HG02870 (cell line): ENCODE measurements around the gene DUOX1.

Experiments
- ATAC-seq: cut with Tn5 transposase; IDR thresholded peaks from one replicate; pipeline ENCODE4 v1.9.1; 2021; ENCODE audit warnings: mild to moderate bottlenecking, moderate library complexity; ENCODE audit not compliant: unreplicated experiment

DUOX1 gene

DNA sequence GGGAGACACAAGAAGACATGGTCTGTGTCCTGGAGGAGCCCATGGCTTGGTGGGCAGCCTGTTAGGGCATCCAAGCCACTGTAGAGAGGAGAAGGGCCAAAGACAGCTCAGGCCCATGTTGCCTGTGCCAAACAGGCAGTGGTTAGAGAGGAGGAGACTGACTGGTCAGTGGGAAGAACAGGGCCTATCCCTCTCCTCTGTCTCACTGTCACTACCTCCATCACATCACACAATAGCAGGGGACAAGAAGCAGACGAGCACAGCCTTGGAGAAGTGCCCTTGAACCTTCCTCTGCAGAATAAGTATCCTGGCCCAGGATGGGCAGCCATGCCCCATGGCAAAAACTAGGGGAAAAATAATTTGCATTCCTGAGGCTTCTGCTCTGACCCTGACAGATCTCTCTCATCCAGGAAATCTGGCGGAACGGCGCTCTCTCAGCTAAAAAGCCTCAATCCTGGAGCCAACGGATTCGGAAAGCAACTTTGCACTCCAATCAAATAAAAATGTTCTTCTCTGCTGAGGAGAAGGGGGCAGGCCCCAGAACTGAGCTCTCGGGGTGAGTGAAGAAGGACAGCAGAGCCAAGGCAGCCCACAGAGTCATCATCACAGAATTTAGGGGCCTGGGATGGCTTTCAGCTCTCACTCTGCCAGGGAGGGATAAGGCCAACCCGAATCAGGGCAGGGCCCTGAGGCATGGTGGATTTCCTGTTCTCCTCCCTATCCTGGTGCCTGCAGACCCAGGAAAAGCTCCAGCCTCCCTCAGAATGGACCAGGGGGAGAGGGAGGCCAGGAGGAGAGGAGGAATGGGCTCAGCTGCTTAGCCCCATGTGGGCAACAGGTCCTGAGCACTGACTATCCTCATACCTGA, 56.3 kb downstream of the DUOX1 start:
- no peak for ATAC-seq

DNA sequence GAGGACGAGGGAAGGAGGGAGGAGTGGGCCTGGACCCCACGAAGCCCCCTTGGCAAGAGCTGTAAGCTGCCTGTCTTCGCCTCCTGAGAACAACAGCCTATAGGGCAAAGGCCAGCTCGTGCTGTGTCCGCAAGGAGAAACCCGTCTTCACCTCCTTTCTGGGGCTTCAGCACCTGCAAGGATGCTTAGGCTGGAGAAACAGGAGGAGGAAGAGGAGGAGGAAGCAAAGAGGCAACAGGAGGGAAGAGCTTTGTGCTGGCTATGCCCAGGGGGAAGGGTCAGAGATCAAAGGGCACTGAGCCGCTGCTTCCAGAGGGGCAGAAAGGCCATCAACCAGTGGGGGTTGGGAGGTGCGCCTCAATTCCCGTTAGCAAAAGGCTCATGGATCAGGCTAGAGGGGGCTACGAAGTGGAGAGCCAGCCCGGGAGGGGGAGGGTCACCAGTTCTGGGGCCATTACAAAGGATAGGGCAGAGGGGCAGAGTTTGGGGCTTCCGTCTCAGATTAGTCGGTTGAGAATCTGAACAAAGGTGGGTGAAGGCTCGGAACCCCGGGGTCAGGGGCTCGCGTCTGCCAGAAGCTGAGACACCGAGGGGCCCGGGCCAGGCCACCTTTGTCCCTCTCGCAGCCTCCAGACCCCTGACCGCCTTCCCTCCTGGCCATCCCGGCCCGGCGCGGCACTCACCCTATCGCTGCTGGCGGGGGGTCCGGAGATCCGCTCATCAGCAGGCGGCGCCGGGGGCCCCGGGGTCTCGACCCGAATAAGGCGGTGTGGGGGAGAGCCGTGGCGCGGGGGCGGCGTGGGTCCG, 57.2 kb downstream of the DUOX1 start:
- no peak for ATAC-seq

DNA sequence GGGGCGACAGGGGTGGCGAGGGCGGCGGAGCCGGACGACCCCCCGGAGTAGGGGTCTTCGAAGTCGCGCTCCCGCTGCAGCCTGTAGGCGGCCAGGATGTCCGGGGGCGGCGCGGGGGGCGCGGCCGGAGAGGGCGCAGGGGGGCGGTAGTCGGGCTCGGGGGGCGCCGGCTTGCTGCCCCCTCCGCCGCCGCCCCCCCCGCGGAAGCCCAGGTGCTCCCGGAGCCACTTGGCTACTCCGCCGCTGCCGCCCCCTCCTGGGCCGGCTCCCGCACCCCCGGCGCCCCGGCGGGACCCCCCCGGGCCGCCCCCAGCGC, 57.7 kb downstream of the DUOX1 start:
- ATAC-seq: no peak

DNA sequence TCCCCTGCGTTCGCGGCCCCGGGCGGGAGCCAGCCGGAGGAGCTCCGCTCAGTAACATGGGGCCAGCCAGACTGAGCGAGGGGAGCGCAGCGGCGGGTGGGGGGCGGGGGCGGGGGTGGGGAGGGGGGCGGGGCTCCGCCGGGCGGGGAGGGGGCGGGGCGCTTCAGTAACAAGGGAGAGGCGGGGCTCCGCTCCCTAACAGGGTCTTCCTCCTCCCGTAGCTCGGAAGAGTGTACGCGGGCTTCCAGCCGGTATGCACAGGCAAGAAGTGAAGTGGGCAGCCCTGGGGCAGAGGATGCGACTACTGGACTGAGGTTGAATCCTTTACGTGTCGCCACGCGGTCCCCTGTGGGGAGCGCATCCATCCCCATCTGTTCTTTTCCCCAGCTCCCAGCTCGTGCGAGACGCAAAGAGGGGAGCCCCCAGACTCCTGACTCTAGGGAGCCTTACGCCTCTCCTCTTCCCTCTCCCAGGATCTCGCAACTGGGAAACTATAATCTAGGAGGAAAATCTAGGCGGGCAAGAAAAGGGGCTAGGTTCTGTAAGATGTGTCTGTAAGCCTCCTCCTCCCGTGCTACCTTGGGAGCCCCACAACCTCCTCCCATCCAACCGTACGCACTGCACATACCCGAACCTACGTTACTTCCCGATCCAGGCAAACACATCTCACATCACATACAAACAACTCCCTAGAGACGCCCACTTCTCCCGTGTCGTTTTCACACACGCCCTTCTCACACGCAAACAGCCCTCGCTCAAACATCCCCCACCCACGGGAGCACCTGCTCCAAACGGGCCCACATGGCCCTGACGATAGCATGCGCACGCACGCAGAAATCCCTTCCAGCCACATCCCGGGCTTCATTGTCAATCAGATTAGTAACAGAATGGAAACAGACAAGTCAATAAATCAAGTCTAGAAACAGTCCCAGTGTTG, 58.4 kb downstream of the DUOX1 start, which contains the start of gene SHF:
SHF (minus strand) TSS at position 73 of the 937 bp plus-strand sequence; CDS start at position 58, 15 bp downstream.
- peak; percentile 49 for ATAC-seq

DNA sequence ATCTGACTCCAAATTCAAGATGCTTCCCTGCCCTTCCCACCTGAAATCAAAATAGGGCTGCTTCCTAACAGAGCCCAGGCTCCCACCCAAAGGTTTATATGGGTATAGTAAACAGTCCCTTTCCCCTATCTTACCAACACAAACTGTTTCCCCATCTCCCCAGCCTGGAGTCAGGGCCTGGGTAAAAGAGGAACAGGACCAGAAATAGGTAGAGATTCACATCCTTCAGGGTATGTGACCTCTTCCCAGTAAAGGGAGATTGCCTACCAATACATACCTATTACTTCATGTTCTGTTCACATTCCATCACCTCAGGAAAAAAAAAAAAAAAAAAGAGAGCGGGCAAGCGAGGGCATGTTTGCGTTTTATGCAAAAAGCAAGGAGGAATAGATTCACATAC, 67.7 kb downstream of the DUOX1 start:
- no peak for ATAC-seq

DNA sequence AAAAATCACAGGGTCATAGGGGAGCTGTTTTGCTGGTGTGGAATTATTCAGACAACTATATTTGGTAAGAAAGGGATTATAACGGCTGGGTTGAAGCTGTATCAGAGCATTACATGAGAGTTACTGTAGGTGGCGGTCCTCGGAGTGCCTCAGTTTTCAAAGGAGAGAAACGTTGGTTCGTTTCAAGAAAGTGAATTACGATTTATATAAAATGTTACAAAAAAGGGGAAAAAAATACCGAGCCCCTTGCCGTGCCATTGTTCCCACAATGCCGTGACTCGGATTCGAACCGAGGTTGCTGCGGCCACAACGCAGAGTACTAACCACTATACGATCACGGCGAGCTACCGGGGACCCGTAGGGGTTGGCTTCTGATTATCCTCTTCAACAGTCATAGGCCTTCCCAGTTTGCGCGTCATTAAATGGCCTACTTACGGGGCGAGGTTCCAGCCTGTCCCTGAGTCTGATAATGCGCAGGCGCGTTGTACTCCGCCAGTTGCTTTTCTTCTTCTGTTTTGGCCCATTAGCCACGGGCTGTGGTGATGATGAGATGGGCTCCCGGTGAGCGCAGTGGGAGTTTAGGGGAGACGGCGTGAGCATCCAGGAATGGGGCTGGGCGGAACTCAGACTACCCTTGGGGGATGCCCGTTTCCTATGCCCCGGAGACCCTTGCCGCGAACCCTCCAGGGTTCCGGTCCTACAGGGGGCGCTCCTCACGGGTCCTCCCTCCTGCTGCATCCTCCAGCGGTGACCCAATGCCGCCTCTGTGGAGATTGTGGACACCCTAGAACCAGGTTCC, 68.7 kb downstream of the DUOX1 start:
- ATAC-seq: peak; percentile 45

DNA sequence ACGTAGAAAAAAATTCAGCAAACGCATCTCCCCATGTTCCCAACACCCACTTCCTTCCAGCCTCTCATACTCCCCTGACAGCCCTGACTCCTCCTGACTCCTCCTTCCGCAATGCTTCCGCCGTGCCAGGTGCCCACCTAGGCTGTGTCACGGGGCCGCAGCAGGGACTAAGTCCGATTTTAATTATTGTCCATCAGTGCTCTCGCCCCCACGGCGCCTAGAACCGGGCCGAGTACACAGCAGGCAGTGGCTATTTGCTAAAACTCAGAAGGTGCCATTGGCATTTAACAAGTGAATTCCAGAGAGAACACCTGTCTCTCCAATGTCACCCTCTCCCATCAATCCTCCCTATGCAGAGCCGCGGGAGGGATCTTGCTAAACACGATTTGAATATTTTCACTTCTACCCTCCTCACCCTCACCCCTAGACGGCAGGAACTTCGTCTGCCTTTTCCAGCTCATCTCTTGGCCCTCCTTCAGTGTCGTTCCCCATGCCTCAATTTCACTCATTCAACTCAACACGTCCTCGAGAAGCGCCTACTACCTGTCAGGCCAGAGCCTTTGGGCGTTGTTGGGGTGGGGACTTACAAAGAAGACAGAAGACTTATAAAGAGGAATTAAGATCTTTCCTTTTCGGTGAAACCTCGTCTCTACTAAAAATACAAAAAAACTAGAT, 69.5 kb downstream of the DUOX1 start:
- ATAC-seq: peak; percentile 9

DNA sequence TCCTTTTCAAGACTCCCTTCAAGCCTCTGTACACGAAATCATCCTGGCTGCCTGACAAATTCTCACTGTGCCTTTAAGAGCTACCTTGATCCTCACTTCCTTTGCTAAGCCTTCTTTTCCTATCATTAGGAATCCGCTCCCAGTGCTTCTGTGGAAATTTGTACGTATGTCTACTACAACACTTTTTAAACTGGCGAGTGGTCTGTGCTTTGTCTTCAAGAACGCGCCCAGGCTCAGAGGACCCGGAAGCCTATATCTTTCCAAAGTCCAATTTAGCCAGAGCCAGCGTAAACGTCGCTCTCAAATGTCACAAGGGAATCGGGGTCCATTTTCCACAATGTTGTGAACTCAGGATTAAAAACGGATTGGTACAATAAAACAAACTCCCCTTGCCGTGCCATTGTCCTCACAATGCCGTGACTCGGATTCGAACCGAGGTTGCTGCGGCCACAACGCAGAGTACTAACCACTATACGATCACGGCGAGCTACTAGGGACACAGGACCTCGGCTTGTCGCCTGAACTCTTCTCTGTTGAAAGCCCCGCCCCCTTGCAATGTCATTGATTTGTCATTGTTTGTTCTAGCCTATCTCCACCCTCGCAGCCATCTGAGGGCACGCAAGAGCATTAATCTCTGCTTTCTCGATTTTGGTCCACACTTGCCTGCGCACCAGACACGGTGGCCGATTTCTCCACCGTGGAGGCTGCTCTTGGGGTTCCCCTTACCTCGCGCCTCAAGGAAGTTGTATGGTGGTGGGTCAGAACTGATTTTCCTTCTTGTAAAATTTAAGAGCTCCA, 70.4 kb downstream of the DUOX1 start:
- ATAC-seq: peak; percentile 39

DNA sequence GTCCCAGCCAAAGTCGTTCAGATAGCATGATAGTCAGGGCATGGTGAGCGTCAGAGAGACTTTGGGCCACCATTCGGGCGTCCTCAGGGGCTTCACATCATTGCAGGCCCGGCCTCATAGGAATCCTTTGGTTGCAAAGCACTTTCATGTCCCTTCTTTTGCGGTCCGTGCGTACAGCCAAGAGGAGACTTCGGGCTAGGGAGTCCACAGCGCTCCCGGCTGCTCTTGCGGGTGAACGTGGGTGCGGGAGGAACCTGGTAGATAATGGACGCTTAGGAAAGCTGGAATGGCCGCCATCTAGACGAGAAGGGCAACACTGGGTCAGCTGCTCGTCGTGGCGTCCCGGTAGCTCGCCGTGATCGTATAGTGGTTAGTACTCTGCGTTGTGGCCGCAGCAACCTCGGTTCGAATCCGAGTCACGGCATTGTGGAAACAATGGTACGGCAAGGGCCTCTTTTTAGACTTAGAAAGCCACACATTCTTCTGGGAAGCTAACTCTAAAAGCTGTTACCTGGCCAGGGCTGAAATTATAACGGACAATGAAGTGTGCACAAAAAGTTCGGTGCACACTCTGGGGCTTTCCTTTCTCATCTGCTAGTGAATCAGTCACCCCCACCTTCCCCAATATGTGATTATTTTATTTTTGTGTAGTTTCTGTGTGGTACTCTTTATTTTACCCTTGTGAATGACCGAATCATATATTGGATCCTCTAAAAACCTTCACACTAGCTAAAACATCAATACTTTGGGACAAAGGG, 71.2 kb downstream of the DUOX1 start:
- peak; percentile 1 for ATAC-seq

DNA sequence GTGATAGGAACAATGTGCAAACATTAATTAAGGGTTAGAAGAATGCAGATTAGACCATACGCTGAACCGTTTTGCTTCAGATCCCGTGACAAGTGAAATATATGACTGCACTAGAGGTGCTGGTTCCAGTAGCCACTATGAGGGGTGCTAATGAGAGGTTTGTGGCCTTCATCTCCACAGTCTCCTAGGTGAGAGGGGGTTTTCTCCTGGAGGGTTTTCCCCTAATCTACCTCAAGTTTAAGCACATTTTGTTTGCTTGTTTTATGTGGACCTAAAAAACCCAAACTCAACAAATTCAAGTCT, 71.7 kb downstream of the DUOX1 start:
- no peak for ATAC-seq

DNA sequence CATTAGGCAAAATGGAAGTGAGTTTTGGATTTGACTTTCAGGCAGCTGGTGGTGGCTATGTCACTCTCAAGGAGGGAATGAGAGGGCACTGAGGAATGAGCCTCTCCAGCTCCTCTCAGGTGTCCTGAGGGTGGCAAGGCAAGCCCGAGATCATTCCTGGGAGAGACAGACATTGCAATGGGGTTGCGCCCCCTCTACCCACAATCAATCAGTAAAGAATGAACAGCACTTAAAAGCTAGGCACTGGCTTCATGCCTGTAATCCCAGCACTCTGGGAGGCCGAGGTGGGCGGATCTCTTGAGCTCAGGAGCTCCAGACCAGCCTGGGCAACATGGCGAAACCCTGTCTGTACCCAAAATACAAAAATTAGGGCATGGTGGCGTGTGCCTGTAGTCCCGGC, 72.1 kb downstream of the DUOX1 start:
- no peak for ATAC-seq

DNA sequence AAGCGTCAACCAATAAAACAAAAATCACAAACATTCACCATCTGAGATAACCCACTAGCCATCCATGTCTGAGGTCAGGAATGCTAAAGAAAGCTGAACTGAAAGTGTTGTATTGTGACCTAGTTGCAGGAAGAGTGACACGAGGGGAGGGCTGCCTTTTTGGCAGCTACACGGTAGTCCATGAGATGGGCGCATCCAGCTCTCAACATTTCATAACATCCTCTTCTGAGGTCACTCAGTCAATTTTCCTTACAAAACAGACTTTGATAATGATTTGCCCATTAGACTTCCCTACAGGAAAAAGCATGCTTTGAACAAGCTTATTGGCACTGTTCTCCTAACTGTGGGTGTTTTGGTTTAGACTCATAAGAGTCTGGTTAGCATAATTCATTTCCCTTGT, 73.4 kb downstream of the DUOX1 start:
- no peak for ATAC-seq

DNA sequence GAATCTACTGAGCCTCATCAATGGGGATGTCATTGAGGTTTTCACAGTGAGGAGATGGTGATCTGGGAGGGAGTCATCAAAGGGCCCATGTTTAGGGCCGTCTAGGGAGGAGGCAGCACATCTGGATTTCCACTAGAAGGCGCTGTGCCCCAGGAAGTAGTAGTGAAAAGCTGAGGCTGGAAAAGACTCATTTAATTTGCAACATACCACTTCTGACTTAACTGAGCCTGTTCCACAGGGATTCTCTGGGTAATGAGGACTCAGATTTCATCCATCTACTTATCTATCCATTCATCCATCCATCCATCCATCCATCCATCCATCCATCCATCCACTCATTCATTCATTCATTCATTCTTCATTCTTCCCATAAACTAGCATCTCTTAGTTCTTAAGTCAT, 75.4 kb downstream of the DUOX1 start:
- no peak for ATAC-seq

DNA sequence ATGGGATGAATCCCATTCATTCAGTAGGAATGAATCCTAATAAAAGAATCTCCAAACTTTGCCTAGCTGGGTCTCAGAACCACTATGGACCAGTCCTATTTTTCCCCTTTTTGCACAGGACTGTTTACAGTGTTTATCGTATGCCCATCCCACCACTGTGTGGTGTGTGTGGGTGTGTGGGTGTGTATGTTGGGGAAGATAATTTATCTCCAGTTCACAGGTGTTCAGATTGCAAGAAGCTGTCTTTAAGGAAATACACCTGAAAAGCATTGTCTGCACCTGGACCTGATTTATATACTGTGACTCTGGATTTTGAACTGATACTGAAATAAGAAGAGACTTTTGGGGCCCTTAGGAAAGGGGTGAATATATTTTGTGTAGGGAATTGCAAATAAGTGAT, 82.7 kb downstream of the DUOX1 start:
- ATAC-seq: no peak
